Renal cortex interstitium (tissue), 15 donors: ENCODE results near the gene PIGP. TPM values are rescaled to one million over a fixed set of nuclear protein-coding genes. Genes with fewer than 3 reads are reported as not detected.
"Not testable (repeated sequence)": the region's sequence is repeated elsewhere in the genome, so short reads cannot be mapped to it uniquely, and the experiment has no call there.

Experiments used
- DNase-seq, 11 donors: peaks; one replicate each; pipeline ENCODE4 v3.0.0-alpha.2; 2013; ENCODE audit warnings: low read depth in 9 of 11, low spot score in 4 of 11; ENCODE audit errors: extremely low read depth in 1 of 11
- long read RNA-seq, 16 experiments: transcript quantifications; one replicate each; lab custom pipeline, GENCODE V29; 2026
- polyA plus RNA-seq, 3 donors: library from polyadenylated mRNA; unstranded; fragments of 120-200 nt; gene quantifications; one replicate each; pipeline ENCODE4 v1.2.1, GENCODE V29; 2013; ENCODE audit not compliant: insufficient read length in 3 of 3

The PIGP gene
- 10 to 100 TPM; 26.7 to 36.9 (median 33.6) TPM for polyA plus RNA-seq
- long read RNA-seq, donor 1, full-length matches to known transcripts: 9 of 278 reads
- long read RNA-seq, donor 1, partial matches to known transcripts: 252 of 278 reads
- long read RNA-seq, donor 1, other reads (novel, unspliced or antisense): 17 of 278 reads
- long read RNA-seq, donor 2, full-length matches to known transcripts: 11 of 157 reads
- long read RNA-seq, donor 2, partial matches to known transcripts: 141 of 157 reads
- long read RNA-seq, donor 2, other reads (novel, unspliced or antisense): 5 of 157 reads
- long read RNA-seq, donor 3, full-length matches to known transcripts: 20 of 293 reads
- long read RNA-seq, donor 3, partial matches to known transcripts: 268 of 293 reads
- long read RNA-seq, donor 3, other reads (novel, unspliced or antisense): 5 of 293 reads
- long read RNA-seq, donor 4, full-length matches to known transcripts: 14 of 138 reads
- long read RNA-seq, donor 4, partial matches to known transcripts: 124 of 138 reads
- long read RNA-seq, donor 4, other reads (novel, unspliced or antisense): 0 of 138 reads
- long read RNA-seq, donor 5, full-length matches to known transcripts: 27 of 27 reads
- long read RNA-seq, donor 5, partial matches to known transcripts: 0 of 27 reads
- long read RNA-seq, donor 5, other reads (novel, unspliced or antisense): 0 of 27 reads
- long read RNA-seq, donor 6, full-length matches to known transcripts: 15 of 530 reads
- long read RNA-seq, donor 6, partial matches to known transcripts: 500 of 530 reads
- long read RNA-seq, donor 6, other reads (novel, unspliced or antisense): 15 of 530 reads
- long read RNA-seq, donor 7, full-length matches to known transcripts: 14 of 249 reads
- long read RNA-seq, donor 7, partial matches to known transcripts: 230 of 249 reads
- long read RNA-seq, donor 7, other reads (novel, unspliced or antisense): 5 of 249 reads
- long read RNA-seq, donor 8, full-length matches to known transcripts: 20 of 380 reads
- long read RNA-seq, donor 8, partial matches to known transcripts: 360 of 380 reads
- long read RNA-seq, donor 8, other reads (novel, unspliced or antisense): 0 of 380 reads
- long read RNA-seq, donor 9, full-length matches to known transcripts: 9 of 9 reads
- long read RNA-seq, donor 9, partial matches to known transcripts: 0 of 9 reads
- long read RNA-seq, donor 9, other reads (novel, unspliced or antisense): 0 of 9 reads
- long read RNA-seq, donor 10, full-length matches to known transcripts: 18 of 267 reads
- long read RNA-seq, donor 10, partial matches to known transcripts: 249 of 267 reads
- long read RNA-seq, donor 10, other reads (novel, unspliced or antisense): 0 of 267 reads
- long read RNA-seq, donor 11, full-length matches to known transcripts: 6 of 244 reads
- long read RNA-seq, donor 11, partial matches to known transcripts: 238 of 244 reads
- long read RNA-seq, donor 11, other reads (novel, unspliced or antisense): 0 of 244 reads
- long read RNA-seq, donor 12, full-length matches to known transcripts: 2 of 125 reads
- long read RNA-seq, donor 12, partial matches to known transcripts: 112 of 125 reads
- long read RNA-seq, donor 12, other reads (novel, unspliced or antisense): 11 of 125 reads
- long read RNA-seq, donor 13, full-length matches to known transcripts: 31 of 548 reads
- long read RNA-seq, donor 13, partial matches to known transcripts: 512 of 548 reads
- long read RNA-seq, donor 13, other reads (novel, unspliced or antisense): 5 of 548 reads
- long read RNA-seq, donor 14, full-length matches to known transcripts: 19 of 19 reads
- long read RNA-seq, donor 14, partial matches to known transcripts: 0 of 19 reads
- long read RNA-seq, donor 14, other reads (novel, unspliced or antisense): 0 of 19 reads
- long read RNA-seq, donor 15, full-length matches to known transcripts: 7 of 70 reads
- long read RNA-seq, donor 15, partial matches to known transcripts: 63 of 70 reads
- long read RNA-seq, donor 15, other reads (novel, unspliced or antisense): 0 of 70 reads
- long read RNA-seq, donor 16, full-length matches to known transcripts: 39 of 706 reads
- long read RNA-seq, donor 16, partial matches to known transcripts: 659 of 706 reads
- long read RNA-seq, donor 16, other reads (novel, unspliced or antisense): 8 of 706 reads

DNA sequence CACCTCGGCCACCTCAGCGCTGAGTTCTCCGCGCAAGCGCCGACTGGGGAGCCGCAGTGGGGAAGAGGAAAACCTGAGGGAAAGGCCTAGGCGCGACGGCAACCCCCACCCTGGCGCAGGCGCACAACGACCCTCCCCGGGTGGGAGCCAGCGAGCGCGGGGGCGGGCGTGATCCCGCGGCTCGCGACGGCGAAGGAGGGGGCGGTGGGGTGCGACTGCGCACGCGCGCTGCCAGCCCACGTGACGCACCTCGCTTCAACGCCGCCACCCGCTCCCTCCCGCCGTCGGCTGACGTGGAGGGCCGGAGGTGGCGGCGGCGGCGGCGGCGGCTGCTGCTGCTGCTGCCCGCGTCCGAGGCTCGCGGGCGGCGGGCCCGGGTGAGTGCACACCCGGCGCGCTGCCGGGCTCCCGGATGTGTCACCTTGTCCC is at the start of gene PIGP, which contains the start of gene TTC3:
Gene PIGP (minus strand): TSS at position 84 of the 429 bp plus-strand sequence. CDS start 556 bp downstream, outside the sequence.
Gene TTC3 (plus strand): TSS at position 267 of the 429 bp plus-strand sequence. CDS start 14,004 bp downstream, outside the sequence.
- peak; percentile 88 to 97 (median 94) for DNase-seq

DNA sequence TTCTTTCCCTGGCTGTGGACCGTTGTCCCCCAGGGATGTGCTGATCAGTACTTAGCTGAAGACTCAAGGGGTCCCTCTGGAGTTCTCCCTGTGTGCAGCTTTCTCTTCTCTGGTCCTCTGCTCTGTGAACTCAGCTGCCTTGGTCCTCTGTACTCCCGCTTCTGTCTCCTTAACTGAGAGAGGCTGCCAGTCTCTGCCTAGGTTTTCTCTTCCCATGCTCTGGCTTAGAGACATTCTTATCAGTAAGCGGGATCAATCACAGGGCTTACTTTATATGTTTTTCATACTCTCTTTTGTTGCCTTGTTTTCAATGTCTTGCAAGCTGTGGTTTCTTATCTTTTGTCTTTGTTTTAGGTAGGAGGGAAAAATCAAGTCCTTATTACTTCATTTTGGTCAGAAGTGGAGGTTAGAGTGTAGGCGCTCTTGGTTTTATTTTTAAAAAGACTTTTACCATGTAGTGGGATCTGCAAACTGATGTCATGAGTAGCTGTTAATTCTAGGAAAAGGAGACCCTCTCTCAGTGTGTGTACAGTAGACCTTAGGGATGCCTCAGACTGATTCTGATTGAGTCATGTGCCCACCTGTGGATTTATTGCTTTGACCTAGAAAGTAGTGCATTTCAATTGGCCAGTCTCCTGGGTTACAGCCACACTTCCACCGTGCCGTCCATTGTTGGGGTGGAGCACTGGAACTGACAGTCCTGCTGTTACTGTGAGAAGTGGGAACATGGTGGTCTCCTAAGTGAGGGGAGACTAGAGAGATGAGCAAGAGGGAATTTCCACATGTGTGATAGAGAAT is 46.7 kb upstream of the PIGP start:
- no peak for DNase-seq

DNA sequence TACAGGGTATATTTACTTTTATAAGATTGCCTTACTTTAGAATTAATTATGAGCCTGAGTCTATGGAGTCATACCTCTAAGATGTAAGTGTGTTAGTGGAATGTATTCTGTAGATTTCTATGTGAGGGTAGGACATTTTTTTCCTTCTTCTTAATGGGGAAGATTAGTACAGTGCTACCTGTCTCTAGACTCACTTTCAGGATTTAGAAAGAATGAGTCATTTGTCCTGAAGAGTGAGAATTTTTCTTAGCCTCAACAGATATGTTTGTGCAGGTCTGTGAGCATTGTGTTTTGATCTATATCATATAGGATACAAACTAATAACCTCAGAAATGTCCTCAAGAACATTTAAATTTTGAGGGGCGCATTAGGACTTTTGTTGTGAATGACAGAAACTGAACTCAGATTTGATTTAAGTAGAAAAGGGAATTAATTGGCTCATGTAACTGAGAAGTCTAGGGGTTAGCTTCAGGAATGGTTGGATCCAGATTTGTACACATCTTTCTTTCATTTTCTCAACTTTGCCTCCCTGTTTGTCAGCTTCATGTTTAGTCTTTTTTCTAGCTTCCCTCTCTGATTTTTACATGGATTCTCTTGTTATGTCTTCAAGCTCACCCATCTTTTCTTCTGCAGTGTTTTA is 45.4 kb upstream of the PIGP start:
- DNase-seq: no peak

DNA sequence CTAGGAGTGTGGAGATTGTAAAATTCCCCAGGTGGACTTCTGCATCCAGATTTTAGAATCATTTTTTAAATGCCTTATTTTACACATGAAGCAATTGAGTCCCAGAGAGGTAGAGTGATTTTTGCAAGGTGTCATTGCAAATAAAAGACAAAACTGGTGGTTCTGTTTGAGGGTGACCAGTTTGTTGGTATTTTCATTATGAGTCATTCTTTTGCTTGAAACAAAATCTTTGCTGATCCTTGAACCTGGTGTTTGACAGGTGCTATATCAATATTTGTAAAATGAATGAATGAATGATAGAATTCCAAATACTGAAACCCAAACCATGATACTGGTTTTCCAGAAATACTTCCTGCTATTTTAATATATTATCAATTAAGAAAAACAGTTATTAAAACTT is 44.3 kb upstream of the PIGP start:
- DNase-seq: no peak

DNA sequence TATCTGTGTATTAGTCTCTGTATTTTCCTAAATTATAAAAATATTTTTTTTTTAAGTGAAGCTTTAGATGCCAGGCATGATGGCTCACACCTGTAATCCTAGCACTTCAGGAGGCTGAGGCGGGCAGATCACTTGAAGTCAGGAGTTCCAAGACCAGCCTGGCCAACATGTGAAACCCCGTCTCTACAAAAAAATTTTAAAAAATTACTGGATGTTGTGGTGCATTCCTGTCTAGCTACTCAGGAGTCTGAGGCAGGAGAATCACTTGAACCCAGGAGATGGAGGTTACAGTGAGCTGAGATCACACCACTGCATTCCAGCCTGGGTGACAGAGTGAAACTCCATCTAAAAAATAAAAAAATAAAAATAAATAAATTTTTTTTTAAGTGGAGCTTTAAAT is 43.6 kb upstream of the PIGP start:
- not testable (repeated sequence) for DNase-seq

DNA sequence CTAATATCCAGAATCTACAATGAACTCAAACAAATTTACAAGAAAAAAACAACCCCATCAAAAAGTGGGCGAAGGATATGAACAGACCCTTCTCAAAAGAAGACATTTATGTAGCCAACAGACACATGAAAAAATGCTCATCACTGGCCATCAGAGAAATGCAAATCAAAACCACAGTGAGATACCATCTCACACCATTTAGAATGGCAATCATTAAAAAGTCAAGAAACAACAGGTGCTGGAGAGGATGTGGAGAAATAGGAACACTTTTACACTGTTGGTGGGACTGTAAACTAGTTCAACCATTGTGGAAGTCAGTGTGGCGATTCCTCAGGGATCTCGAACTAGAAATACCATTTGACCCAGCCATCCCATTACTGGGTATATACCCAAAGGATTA is 41.4 kb upstream of the PIGP start:
- DNase-seq: not testable (repeated sequence)

DNA sequence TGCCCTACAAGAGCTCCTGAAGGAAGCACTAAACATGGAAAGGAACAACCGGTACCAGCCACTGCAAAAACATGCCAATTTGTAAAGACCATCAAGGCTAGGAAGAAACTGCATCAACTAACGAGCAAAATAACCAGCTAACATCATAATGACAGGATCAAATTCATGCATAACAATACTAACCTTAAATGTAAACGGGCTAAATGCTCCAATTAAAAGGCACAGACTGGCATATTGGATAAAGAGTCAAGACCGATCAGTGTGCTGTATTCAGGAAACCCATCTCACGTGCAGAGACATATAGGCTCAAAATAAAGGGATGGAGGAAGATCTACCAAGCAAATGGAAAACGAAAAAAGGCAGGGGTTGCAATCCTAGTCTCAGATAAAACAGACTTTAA is 38.2 kb upstream of the PIGP start:
- DNase-seq: not testable (repeated sequence)

DNA sequence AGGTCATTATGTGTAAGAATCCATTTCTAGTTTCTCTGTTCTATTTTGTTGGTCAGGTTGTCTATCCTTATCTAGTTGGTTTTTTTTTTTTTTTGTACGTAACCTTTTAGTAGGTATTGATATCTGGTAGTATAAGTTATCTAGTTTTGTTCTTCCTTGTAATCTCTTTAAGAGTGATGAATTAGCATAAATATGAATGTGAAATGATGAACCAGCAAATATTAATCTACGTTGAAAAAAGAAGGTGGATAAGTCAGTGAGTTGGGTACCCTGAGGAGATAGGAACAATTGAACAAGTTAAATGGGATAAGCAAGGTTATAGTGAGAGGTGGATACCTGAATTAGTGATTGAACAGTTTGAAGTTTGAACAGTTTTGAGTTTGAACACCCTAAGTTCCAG is 34.1 kb upstream of the PIGP start:
- no peak for DNase-seq

DNA sequence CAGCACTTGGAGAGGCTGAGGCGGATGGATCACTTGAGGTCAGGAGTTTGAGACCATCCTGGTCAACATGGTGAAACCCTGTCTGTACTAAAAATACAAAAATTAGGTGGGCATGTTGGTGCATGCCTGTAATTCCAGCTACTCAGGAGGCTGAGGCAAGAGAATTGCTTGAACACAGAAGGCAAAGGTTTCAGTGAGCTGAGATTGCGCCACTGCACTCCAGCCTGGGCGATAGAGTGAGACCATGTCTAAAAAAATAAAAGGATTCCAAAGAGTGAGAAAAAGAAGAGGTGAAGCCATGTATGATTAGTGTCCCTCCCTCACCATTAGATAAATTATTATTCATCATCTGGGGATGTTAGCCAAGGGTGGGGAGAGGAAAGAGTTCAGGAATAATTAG is 29.9 kb upstream of the PIGP start:
- not testable (repeated sequence) for DNase-seq

DNA sequence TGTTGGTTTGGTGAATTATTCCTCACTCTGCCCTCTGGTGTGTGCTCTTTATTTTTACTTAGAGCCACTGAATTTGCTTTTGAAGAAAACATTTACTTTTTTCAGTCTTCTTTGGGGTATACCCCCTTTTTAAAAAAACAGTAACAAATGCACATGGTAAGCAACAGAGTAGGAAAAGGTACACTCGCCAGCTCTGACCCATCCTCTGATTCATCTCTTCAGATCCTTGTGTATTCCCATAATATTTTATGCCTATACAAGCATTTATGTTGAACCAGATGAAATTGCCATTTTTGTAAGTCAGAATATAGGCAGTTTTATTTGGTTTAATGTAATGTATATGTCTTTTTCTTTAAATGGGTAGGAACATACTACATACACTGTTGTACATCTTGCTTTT is 28.5 kb upstream of the PIGP start:
- DNase-seq: no peak

DNA sequence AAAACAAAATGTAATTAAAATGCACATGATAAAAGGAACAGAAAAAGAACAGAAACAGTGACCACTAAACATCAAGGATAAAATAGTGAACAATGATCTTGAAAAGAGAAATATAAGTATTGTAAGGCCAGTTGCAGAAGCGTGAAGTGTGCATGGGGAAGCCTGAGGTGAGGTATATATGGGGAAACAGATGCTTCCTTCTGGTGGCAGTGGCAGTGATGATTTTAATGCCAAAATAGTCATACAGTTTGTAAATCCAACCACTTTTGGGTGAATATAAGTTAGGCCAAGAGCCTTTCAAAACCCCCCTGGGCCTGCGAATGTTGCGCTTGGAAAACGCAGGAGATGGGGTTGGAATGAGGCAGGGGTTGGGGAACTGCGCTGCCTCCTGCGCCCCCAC is 27.4 kb upstream of the PIGP start:
- no peak for DNase-seq

DNA sequence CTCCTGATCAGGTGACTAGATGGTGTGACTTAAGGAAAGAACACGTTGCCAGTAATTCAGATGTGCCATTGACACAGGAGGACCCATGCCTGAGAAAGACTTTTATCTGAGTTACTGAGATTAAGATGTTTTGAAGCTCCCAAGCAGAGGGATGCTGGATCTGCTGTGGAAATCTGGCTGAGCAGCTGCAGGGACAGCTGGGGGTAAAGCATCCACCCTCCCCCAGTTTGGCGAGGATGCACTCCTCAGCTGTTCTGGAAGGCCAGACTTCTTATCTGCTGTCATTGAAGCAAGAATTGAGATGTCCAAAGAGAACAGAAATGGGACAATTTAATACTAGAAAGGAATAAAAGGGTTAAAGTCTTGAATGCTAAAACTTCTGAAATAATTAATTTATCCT is 25.9 kb upstream of the PIGP start:
- DNase-seq: no peak

DNA sequence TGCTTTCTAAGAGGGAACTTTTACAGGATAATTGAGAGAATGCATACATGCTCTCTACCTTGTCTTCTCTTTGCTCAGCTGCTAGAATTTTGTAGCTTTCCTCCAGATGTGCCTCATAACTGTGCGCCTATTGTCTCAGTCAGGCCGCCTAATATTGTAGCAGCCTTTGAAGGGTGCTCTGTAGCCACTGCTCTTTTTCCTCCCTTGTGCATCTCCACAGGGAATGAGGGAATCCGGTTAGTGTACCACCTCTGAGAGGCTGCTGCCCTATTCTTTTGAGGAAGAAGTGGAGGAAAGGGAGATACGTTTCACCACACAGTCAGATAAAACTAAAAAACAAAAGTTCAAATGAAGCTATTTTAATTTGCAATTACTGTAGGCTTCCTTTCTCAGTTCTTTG is 22.9 kb upstream of the PIGP start:
- no peak for DNase-seq

DNA sequence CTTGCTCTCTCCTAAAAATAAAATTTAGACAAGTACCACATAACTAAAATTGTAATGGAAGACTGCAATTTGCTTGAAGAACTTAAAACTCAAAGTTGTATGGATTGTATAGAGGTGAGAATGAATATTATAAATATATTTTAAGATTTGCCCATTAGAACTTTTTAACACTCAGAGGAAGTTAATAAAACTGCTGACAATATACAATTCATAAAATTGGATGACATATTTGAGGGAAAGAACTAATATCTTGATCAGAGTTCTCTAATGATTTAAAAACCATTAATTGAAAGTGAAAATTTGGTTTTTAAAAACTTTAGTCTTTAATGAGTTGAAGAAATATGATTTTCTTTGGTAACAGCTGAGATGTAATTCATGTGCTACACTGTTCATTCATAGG is 21.1 kb upstream of the PIGP start:
- no peak for DNase-seq

DNA sequence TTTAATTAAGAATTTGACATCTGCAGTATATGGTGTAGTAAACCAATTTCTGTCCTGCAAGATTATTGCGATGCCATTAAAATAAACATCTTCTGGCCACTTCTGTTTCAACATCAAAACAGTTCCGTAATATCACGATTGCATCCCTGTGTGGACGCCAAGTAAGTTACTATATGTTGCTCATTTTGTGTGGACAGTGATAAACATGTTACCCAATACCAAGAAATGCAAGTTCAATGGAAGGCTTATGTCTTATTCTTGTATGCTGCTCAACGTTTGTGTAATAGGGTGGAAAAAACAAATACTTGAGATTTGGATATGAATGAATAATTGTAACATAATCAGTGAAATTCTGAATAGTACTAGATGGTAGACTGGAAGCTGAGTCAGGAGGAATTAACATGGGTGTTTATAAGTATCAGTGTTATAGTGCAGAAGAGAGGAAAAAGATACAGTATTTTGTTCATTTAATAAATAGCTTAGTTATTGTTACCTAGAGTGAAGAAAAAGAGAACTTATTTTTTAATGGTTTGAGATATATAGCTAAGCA is 15.4 kb upstream of the PIGP start:
- DNase-seq: no peak

DNA sequence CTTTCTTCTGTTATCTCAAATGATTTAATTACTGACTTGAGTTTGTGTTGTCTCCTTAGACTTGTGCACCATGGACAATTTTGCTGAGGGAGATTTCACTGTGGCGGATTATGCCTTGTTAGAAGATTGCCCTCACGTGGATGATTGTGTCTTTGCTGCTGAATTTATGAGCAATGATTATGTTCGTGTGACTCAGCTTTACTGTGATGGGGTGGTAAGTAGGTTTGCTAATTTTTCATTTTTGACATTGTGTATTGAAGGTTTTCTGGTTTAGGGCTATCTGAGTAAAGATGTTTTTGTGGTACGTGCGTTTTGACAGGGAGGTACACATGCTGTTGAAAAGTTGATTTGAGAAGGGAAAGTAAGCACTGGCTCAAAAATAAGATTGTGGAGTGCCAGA is 14.3 kb upstream of the PIGP start:
- DNase-seq: no peak
